Neuron (in vitro differentiated cells): ENCODE measurements around the gene ARHGEF4.

Experiments
- H2AFZ ChIP-seq: one replicate; pipeline ENCODE4 v1.6.1; 2013; ENCODE audit warnings: low read depth, mild to moderate bottlenecking, inconsistent platforms, low read length, moderate library complexity
- H3K27me3 ChIP-seq: one replicate; pipeline ENCODE4 v1.6.1; 2013; ENCODE audit warnings: low read length; ENCODE audit not compliant: insufficient read depth
- H3K36me3 ChIP-seq: one replicate; pipeline ENCODE4 v1.6.1; 2013; ENCODE audit warnings: low read length; ENCODE audit not compliant: insufficient read depth
- H3K4me1 ChIP-seq: one replicate; pipeline ENCODE4 v1.6.1; 2013; ENCODE audit warnings: low read length; ENCODE audit not compliant: insufficient read depth
- H3K4me3 ChIP-seq: 2 replicates; pipeline ENCODE4 v1.5.1; 2013; ENCODE audit warnings: mild to moderate bottlenecking, low read length, moderate library complexity
- H3K9me3 ChIP-seq: one replicate; pipeline ENCODE4 v1.6.1; 2013; ENCODE audit warnings: low read length

ARHGEF4 gene

GRCh38 chr2:130882111-130882690 is 45.5 kb downstream of the ARHGEF4 start:
- no peaks in the 10 kb centered on the region for H3K4me1 ChIP-seq
- H3K4me3 ChIP-seq = no peak overlapping the region
- H3K36me3 ChIP-seq = no peaks in the 10 kb centered on the region
- H2AFZ ChIP-seq = no peak overlapping the region
- no peaks in the 10 kb centered on the region for H3K27me3 ChIP-seq
- H3K9me3 ChIP-seq = no peaks in the 10 kb centered on the region

- no peaks in the 10 kb centered on the region for H3K9me3 ChIP-seq
- no peaks in the 10 kb centered on the region for H3K36me3 ChIP-seq
- no peak overlapping the region for H2AFZ ChIP-seq
- H3K4me1 ChIP-seq = no peaks in the 10 kb centered on the region
- no peaks in the 10 kb centered on the region for H3K27me3 ChIP-seq
- no peak overlapping the region for H3K4me3 ChIP-seq
These were observed 46.3 kb downstream of the ARHGEF4 start for GRCh38 chr2:130882991-130883390.

- Histone ChIP-seq H3K27me3 (no peaks in the 10 kb centered on the region), H3K4me1 (no peaks in the 10 kb centered on the region), H3K36me3 (no peaks in the 10 kb centered on the region), H2AFZ (no peak overlapping the region), H3K4me3 (no peak overlapping the region), H3K9me3 (no peaks in the 10 kb centered on the region)
These were observed 46.8 kb downstream of the ARHGEF4 start for GRCh38 chr2:130883496-130883895.

GRCh38 chr2:130884013-130884412 is 47.3 kb downstream of the ARHGEF4 start:
- H3K36me3 ChIP-seq = no peaks in the 10 kb centered on the region
- no peaks in the 10 kb centered on the region for H3K4me1 ChIP-seq
- no peaks in the 10 kb centered on the region for H3K9me3 ChIP-seq
- H3K27me3 ChIP-seq = no peaks in the 10 kb centered on the region
- H2AFZ ChIP-seq = no peak overlapping the region
- no peak overlapping the region for H3K4me3 ChIP-seq

GRCh38 chr2:130884503-130884902 is 47.8 kb downstream of the ARHGEF4 start:
- H3K9me3 ChIP-seq = no peaks in the 10 kb centered on the region
- no peak overlapping the region for H3K4me3 ChIP-seq
- H3K36me3 ChIP-seq = no peaks in the 10 kb centered on the region
- no peak overlapping the region for H2AFZ ChIP-seq
- H3K27me3 ChIP-seq = no peaks in the 10 kb centered on the region
- no peaks in the 10 kb centered on the region for H3K4me1 ChIP-seq

- Histone ChIP-seq H3K27me3 (no peaks in the 10 kb centered on the region), H2AFZ (no peak overlapping the region), H3K4me3 (no peak overlapping the region), H3K9me3 (no peaks in the 10 kb centered on the region), H3K36me3 (no peaks in the 10 kb centered on the region), H3K4me1 (no peaks in the 10 kb centered on the region)
These were observed 50.9 kb downstream of the ARHGEF4 start for GRCh38 chr2:130887643-130888042.

GRCh38 chr2:130890941-130891669 is 54.4 kb downstream of the ARHGEF4 start:
- Histone ChIP-seq H3K36me3 (no peaks in the 10 kb centered on the region), H3K4me1 (no peaks in the 10 kb centered on the region), H3K4me3 (no peak overlapping the region), H3K27me3 (no peaks in the 10 kb centered on the region), H2AFZ (no peak overlapping the region), H3K9me3 (no peaks in the 10 kb centered on the region)

GRCh38 chr2:130891966-130892365 is 55.3 kb downstream of the ARHGEF4 start:
- Histone ChIP-seq H2AFZ (no peak overlapping the region), H3K4me1 (no peaks in the 10 kb centered on the region), H3K4me3 (no peak overlapping the region), H3K36me3 (no peaks in the 10 kb centered on the region), H3K9me3 (no peaks in the 10 kb centered on the region), H3K27me3 (no peaks in the 10 kb centered on the region)

GRCh38 chr2:130892793-130893785 is 56.4 kb downstream of the ARHGEF4 start:
- H3K4me3 ChIP-seq = no peak overlapping the region
- no peaks in the 10 kb centered on the region for H3K36me3 ChIP-seq
- peaks cover under 1% of the 10 kb centered on the region for H3K27me3 ChIP-seq
- no peaks in the 10 kb centered on the region for H3K9me3 ChIP-seq
- H3K4me1 ChIP-seq = no peaks in the 10 kb centered on the region
- no peak overlapping the region for H2AFZ ChIP-seq

GRCh38 chr2:130894326-130894942 is 57.7 kb downstream of the ARHGEF4 start:
- H3K4me1 ChIP-seq = no peaks in the 10 kb centered on the region
- no peak overlapping the region for H3K4me3 ChIP-seq
- no peaks in the 10 kb centered on the region for H3K9me3 ChIP-seq
- H2AFZ ChIP-seq = no peak overlapping the region
- no peaks in the 10 kb centered on the region for H3K36me3 ChIP-seq
- H3K27me3 ChIP-seq = peaks cover 6% of the 10 kb centered on the region

- no peak overlapping the region for H2AFZ ChIP-seq
- no peak overlapping the region for H3K4me3 ChIP-seq
- no peaks in the 10 kb centered on the region for H3K36me3 ChIP-seq
- H3K27me3 ChIP-seq = peaks cover 6% of the 10 kb centered on the region
- H3K9me3 ChIP-seq = no peaks in the 10 kb centered on the region
- no peaks in the 10 kb centered on the region for H3K4me1 ChIP-seq
These were observed 60.1 kb downstream of the ARHGEF4 start for GRCh38 chr2:130896813-130897212.

- Histone ChIP-seq H2AFZ (no peak overlapping the region), H3K27me3 (peaks cover 6% of the 10 kb centered on the region), H3K9me3 (no peaks in the 10 kb centered on the region), H3K4me3 (no peak overlapping the region), H3K4me1 (no peaks in the 10 kb centered on the region), H3K36me3 (no peaks in the 10 kb centered on the region)
These were observed 61.8 kb downstream of the ARHGEF4 start for GRCh38 chr2:130898553-130898952.

- H2AFZ ChIP-seq = no peak overlapping the region
- H3K36me3 ChIP-seq = no peaks in the 10 kb centered on the region
- H3K4me1 ChIP-seq = no peaks in the 10 kb centered on the region
- H3K9me3 ChIP-seq = no peaks in the 10 kb centered on the region
- H3K27me3 ChIP-seq = peaks cover 6% of the 10 kb centered on the region
- no peak overlapping the region for H3K4me3 ChIP-seq
These were observed 62.6 kb downstream of the ARHGEF4 start for GRCh38 chr2:130899306-130899705.
